WTC11 (cell line): Measurements from ENCODE around the gene SCN4A. TPM values are rescaled to one million over a fixed set of nuclear protein-coding genes. Genes with fewer than 3 reads are reported as not detected.
A peak's percentile ranks its signal among the peaks of the same experiment; 100 is the strongest.

ENCODE experiments used
- ATAC-seq: fragments of 200-7000 bp; cut with Tn5 transposase; 2 replicates; pipeline ENCODE4 v1.10.0; 2021; ENCODE audit warnings: mild to moderate bottlenecking, moderate library complexity
- CTCF ChIA-PET: fragments of 300-600 bp; sonication (Branson Sonifier 250); formaldehyde crosslinking; loops from one replicate; lab custom pipeline; 2021; ENCODE audit warnings: antibody characterized with exemption; lab: Charles Lee
- POLR2A ChIA-PET: fragments of 350-600 bp; sonication (Branson Sonifier 250); formaldehyde crosslinking; loops from one replicate; lab custom pipeline; 2021; ENCODE audit warnings: antibody characterized with exemption; lab: Charles Lee
- DNase-seq: peaks from one replicate; pipeline ENCODE4 v3.0.0; 2021; ENCODE audit warnings: low spot score
- H3K27ac Mint-ChIP-seq: 2 replicates; pipeline ENCODE4 v1.8.0; 2021; ENCODE audit warnings: mixed read lengths
- H3K27me3 Mint-ChIP-seq: 2 replicates; pipeline ENCODE4 v1.8.0; 2021; ENCODE audit warnings: low read depth, mild to moderate bottlenecking, moderate library complexity, mixed read lengths
- H3K36me3 Mint-ChIP-seq: 2 replicates; pipeline ENCODE4 v1.8.0; 2021; ENCODE audit warnings: mixed read lengths
- H3K4me1 Mint-ChIP-seq: 2 replicates; pipeline ENCODE4 v1.8.0; 2022; ENCODE audit warnings: mixed read lengths
- H3K4me3 Mint-ChIP-seq: 2 replicates; pipeline ENCODE4 v1.8.0; 2021; ENCODE audit warnings: mild to moderate bottlenecking, moderate library complexity, mixed read lengths
- H3K9me3 Mint-ChIP-seq: 2 replicates; pipeline ENCODE4 v1.8.0; 2021; ENCODE audit warnings: mixed read lengths
- ATF2 ChIP-seq: sonication (generic); formaldehyde crosslinking; IDR thresholded peaks from 2 replicates; pipeline ENCODE4 v1.8.1; 2022; ENCODE audit warnings: low read depth, missing genetic modification reagents, borderline replicate concordance
- ATF3 ChIP-seq: sonication (generic); formaldehyde crosslinking; conservative IDR thresholded peaks from 2 replicates; pipeline ENCODE4 v1.8.1; 2022; ENCODE audit warnings: mild to moderate bottlenecking, missing genetic modification reagents
- ATF6 ChIP-seq: sonication (generic); formaldehyde crosslinking; IDR thresholded peaks from 2 replicates; pipeline ENCODE4 v1.8.1; 2023; ENCODE audit warnings: mild to moderate bottlenecking, missing genetic modification reagents
- E2F1 ChIP-seq: sonication (generic); formaldehyde crosslinking; IDR thresholded peaks from 2 replicates; pipeline ENCODE4 v1.8.0; 2022; ENCODE audit warnings: mild to moderate bottlenecking, missing genetic modification reagents
- ELF4 ChIP-seq: sonication (generic); formaldehyde crosslinking; IDR thresholded peaks from 2 replicates; pipeline ENCODE4 v1.8.1; 2022; ENCODE audit warnings: low read depth, mild to moderate bottlenecking, moderate library complexity, missing genetic modification reagents
- EMX1 ChIP-seq: fragments of 250-450 bp; sonication (Bioruptor Pico); IDR thresholded peaks from 2 replicates; pipeline ENCODE4 v1.8.0; 2021; ENCODE audit warnings: mild to moderate bottlenecking
- FOXP1 ChIP-seq: sonication (generic); formaldehyde crosslinking; IDR thresholded peaks from 2 replicates; pipeline ENCODE4 v1.8.0; 2022; ENCODE audit warnings: missing genetic modification reagents, mild to moderate bottlenecking, moderate library complexity, borderline replicate concordance
- HMGA2 ChIP-seq: fragments of 250-450 bp; sonication (Bioruptor Pico); IDR thresholded peaks from 2 replicates; pipeline ENCODE4 v1.4.0; 2021; ENCODE audit warnings: mild to moderate bottlenecking, moderate library complexity
- MLX ChIP-seq: sonication (generic); formaldehyde crosslinking; IDR thresholded peaks from 2 replicates; pipeline ENCODE4 v1.8.1; 2023; ENCODE audit warnings: mild to moderate bottlenecking, missing genetic modification reagents, moderate library complexity
- MXD4 ChIP-seq: fragments of 250-450 bp; sonication (Bioruptor Pico); IDR thresholded peaks from 2 replicates; pipeline ENCODE4 v1.8.0; 2021; ENCODE audit warnings: mild to moderate bottlenecking, moderate library complexity, borderline replicate concordance
- NFYB ChIP-seq: sonication (generic); formaldehyde crosslinking; conservative IDR thresholded peaks from 2 replicates; pipeline ENCODE4 v1.8.0; 2022; ENCODE audit warnings: low read depth, missing genetic modification reagents
- NR2C2 ChIP-seq: sonication (generic); formaldehyde crosslinking; IDR thresholded peaks from 2 replicates; pipeline ENCODE4 v1.8.0; 2022; ENCODE audit warnings: mild to moderate bottlenecking, missing genetic modification reagents
- PRDM15 ChIP-seq: sonication (generic); formaldehyde crosslinking; IDR thresholded peaks from 2 replicates; pipeline ENCODE4 v1.8.0; 2022; ENCODE audit warnings: missing genetic modification reagents
- STAT6 ChIP-seq: sonication (generic); formaldehyde crosslinking; conservative IDR thresholded peaks from 2 replicates; pipeline ENCODE4 v1.8.1; 2023; ENCODE audit warnings: mild to moderate bottlenecking, low read depth, missing genetic modification reagents, moderate library complexity
- TP53 ChIP-seq: sonication (generic); formaldehyde crosslinking; IDR thresholded peaks from 2 replicates; pipeline ENCODE4 v1.8.1; 2023; ENCODE audit warnings: mild to moderate bottlenecking, missing genetic modification reagents
- ZNF138 ChIP-seq: sonication (generic); formaldehyde crosslinking; conservative IDR thresholded peaks from 2 replicates; pipeline ENCODE4 v1.8.1; 2022; ENCODE audit warnings: mild to moderate bottlenecking, moderate library complexity, missing genetic modification reagents
- ZNF281 ChIP-seq: sonication (generic); formaldehyde crosslinking; IDR thresholded peaks from 2 replicates; pipeline ENCODE4 v1.8.0; 2023; ENCODE audit warnings: mild to moderate bottlenecking, missing genetic modification reagents
- ZNF317 ChIP-seq: sonication (generic); formaldehyde crosslinking; IDR thresholded peaks from 2 replicates; pipeline ENCODE4 v1.8.1; 2023; ENCODE audit warnings: low read depth, mild to moderate bottlenecking, moderate library complexity, missing genetic modification reagents, borderline replicate concordance
- ZNF416 ChIP-seq: fragments of 250-450 bp; sonication (Bioruptor Pico); IDR thresholded peaks from 2 replicates; pipeline ENCODE4 v1.9.0; 2021; ENCODE audit warnings: mild to moderate bottlenecking, inconsistent platforms
- total RNA-seq: library from RNA; stranded (reverse); gene quantifications from 3 replicates; pipeline ENCODE4 v1.2.3, GENCODE V29; 2021

SCN4A gene
- total RNA-seq, 1 experiment from 2014 or later: 5.8 TPM

- DNase-seq (no peak), ATAC-seq (no peak)
- Mint-ChIP-seq H3K4me3 (no peak overlapping the region), H3K9me3 (no peaks in the 10 kb centered on the region), H3K36me3 (no peaks in the 10 kb centered on the region; the same call in 1 of the 2 replicates), H3K4me1 (peaks cover 7% of the 10 kb centered on the region), H3K27me3 (no peaks in the 10 kb centered on the region; the same call in 1 of the 2 replicates), H3K27ac (no peak overlapping the region)
- TF ChIP-seq ATF3 (CRISPR knock-in tag): no peak
- TF ChIP-seq NFYB (CRISPR knock-in tag): no peak
- TF ChIP-seq E2F1: no peak
- no peak for TF ChIP-seq MXD4
- no peak for TF ChIP-seq HMGA2 (CRISPR knock-in tag)
- no peak for TF ChIP-seq ZNF281 (CRISPR knock-in tag)
- no peak for TF ChIP-seq PRDM15 (CRISPR knock-in tag)
- TF ChIP-seq ZNF416: no peak
- CTCF ChIA-PET: interaction anchor here (0.8 to 4.8 kb wide), 9 partner anchors 10 to 88 kb away, joined by 3 to 38 read pairs (median 4); partner anchors contain the start of genes CSHL1 and GH1
- POLR2A ChIA-PET: interaction anchor here (1.0 kb wide), 1 partner anchor 21 kb away, joined by 3 read pairs; no protein-coding TSS in a partner anchor
Observed at GRCh38 chr17:63940584-63940983, 32.1 kb downstream of the SCN4A start.

GRCh38 chr17:63939884-63940283 lies 32.8 kb downstream of the SCN4A start:
- H3K4me3 Mint-ChIP-seq: no peak overlapping the region
- DNase-seq (no peak), ATAC-seq (peak; percentile 54)
- H3K27ac Mint-ChIP-seq: no peak overlapping the region
- no peaks in the 10 kb centered on the region for H3K9me3 Mint-ChIP-seq
- H3K36me3 Mint-ChIP-seq: no peaks in the 10 kb centered on the region; the same call in 1 of the 2 replicates
- POLR2A ChIA-PET: interaction anchor here (1.0 kb wide), 1 partner anchor 22 kb away, joined by 3 read pairs; no protein-coding TSS in a partner anchor
- CTCF ChIA-PET: interaction anchor here (0.6 to 4.8 kb wide), 12 partner anchors 11 to 194 kb away, joined by 3 to 38 read pairs (median 4); partner anchors contain the start of genes CSHL1 and GH1
- H3K4me1 Mint-ChIP-seq: peaks cover 5% of the 10 kb centered on the region
- no peaks in the 10 kb centered on the region; the same call in 1 of the 2 replicates for H3K27me3 Mint-ChIP-seq
- TF ChIP-seq TP53: no peak
- no peak for TF ChIP-seq STAT6
- no peak for TF ChIP-seq ATF6
- TF ChIP-seq ATF3 (CRISPR knock-in tag): no peak
- no peak for TF ChIP-seq ELF4 (CRISPR knock-in tag)
- TF ChIP-seq ATF2 (CRISPR knock-in tag): no peak
- TF ChIP-seq MLX (CRISPR knock-in tag): no peak
- TF ChIP-seq ZNF317 (CRISPR knock-in tag): no peak
- no peak for TF ChIP-seq NR2C2
- no peak for TF ChIP-seq EMX1 (CRISPR knock-in tag)
- TF ChIP-seq ZNF138 (CRISPR knock-in tag): no peak
- TF ChIP-seq FOXP1: no peak
